AG04450 (cell line): ENCODE measurements around the gene NUDT3. TPM values are rescaled to one million over a fixed set of nuclear protein-coding genes. Genes with fewer than 3 reads are reported as not detected.

Experiments
- CTCF ChIA-PET: fragments of 300-600, 350-600 bp; formaldehyde crosslinking; extraction: SDS; loops from one replicate; lab custom pipeline; 2022; ENCODE audit warnings: antibody characterized with exemption, inconsistent platforms; lab: Charles Lee
- POLR2A ChIA-PET: fragments of 350-600 bp; formaldehyde crosslinking; extraction: SDS; loops from one replicate; lab custom pipeline; 2021; ENCODE audit warnings: antibody characterized with exemption, inconsistent platforms; lab: Yijun Ruan, JAX
- DNase-seq: peaks from one replicate; pipeline ENCODE4 v3.0.0-alpha.2; 2011; ENCODE audit warnings: low read depth, low spot score
- H3K27ac ChIP-seq: one replicate; pipeline ENCODE4 v1.5.1; 2012; ENCODE audit warnings: low read depth, low read length, control low read depth
- H3K27me3 ChIP-seq: one replicate; pipeline ENCODE4 v1.6.0; 2012; ENCODE audit warnings: low read length; ENCODE audit not compliant: control insufficient read depth, insufficient read depth
- H3K4me3 ChIP-seq: 2 replicates; pipeline ENCODE4 v1.5.1; 2011; ENCODE audit warnings: mild to moderate bottlenecking, low read depth, low read length, control low read depth
- H3K9me3 ChIP-seq: 2 replicates; pipeline ENCODE4 v1.5.1; 2012; ENCODE audit warnings: low read length; ENCODE audit not compliant: control insufficient read depth, insufficient read depth
- CTCF ChIP-seq: IDR thresholded peaks from 2 replicates; pipeline ENCODE4 v1.5.1; 2011; ENCODE audit warnings: low read depth, low read length, control low read depth, inconsistent platforms
- polyA plus RNA-seq: library from polyadenylated mRNA; depleted of rRNA; stranded (reverse); fragments of >200 nt; gene quantifications from 2 replicates; pipeline ENCODE4 v1.2.3, GENCODE V29; 2011

Gene NUDT3
- polyA plus RNA-seq, 1 experiment: 26.7 TPM

- no peak for DNase-seq
- Histone ChIP-seq H3K27ac (no peak overlapping the region), H3K4me3 (no peak overlapping the region), H3K9me3 (no peaks in the 10 kb centered on the region), H3K27me3 (no peaks in the 10 kb centered on the region)
- TF ChIP-seq CTCF: no peak
- CTCF ChIA-PET: no interaction called here
- POLR2A ChIA-PET: no interaction called here
Observed at GRCh38 chr6:34316431-34317171, 75.9 kb downstream of the NUDT3 start.

- CTCF ChIA-PET: no interaction called here
Observed at GRCh38 chr6:34315780-34316179, 76.7 kb downstream of the NUDT3 start.

GRCh38 chr6:34315256-34315655 is 77.2 kb downstream of the NUDT3 start:
- no peak for DNase-seq
- H3K27ac ChIP-seq: no peak overlapping the region
- POLR2A ChIA-PET: no interaction called here
- CTCF ChIA-PET: no interaction called here
- no peaks in the 10 kb centered on the region for H3K27me3 ChIP-seq
- H3K4me3 ChIP-seq: no peak overlapping the region
- H3K9me3 ChIP-seq: no peaks in the 10 kb centered on the region
- TF ChIP-seq CTCF: no peak

More at GRCh38 chr6:34315780-34316179, 76.7 kb downstream of the NUDT3 start:
- Histone ChIP-seq H3K27me3 (no peaks in the 10 kb centered on the region), H3K9me3 (no peaks in the 10 kb centered on the region), H3K27ac (no peak overlapping the region), H3K4me3 (no peak overlapping the region)
- POLR2A ChIA-PET: no interaction called here
- no peak for TF ChIP-seq CTCF
- DNase-seq: no peak

- Histone ChIP-seq H3K27me3 (no peaks in the 10 kb centered on the region), H3K27ac (no peak overlapping the region), H3K4me3 (no peak overlapping the region), H3K9me3 (no peaks in the 10 kb centered on the region)
- no peak for TF ChIP-seq CTCF
- ChIA-PET POLR2A (no interaction called here), CTCF (no interaction called here)
- no peak for DNase-seq
Observed at GRCh38 chr6:34312259-34312658, 80.2 kb downstream of the NUDT3 start.

GRCh38 chr6:34310817-34311216 is 81.7 kb downstream of the NUDT3 start:
- ChIA-PET POLR2A (no interaction called here), CTCF (interaction anchor here (0.7 kb wide), 1 partner anchor 10 kb away, joined by 3 read pairs; no protein-coding TSS in a partner anchor)
- Histone ChIP-seq H3K27ac (no peak overlapping the region), H3K9me3 (no peaks in the 10 kb centered on the region), H3K27me3 (no peaks in the 10 kb centered on the region), H3K4me3 (no peak overlapping the region)
- no peak for TF ChIP-seq CTCF
- no peak for DNase-seq
